SK-N-MC (cell line): ENCODE measurements around the gene CDKAL1.

Experiments
- EZH2 ChIP-seq: fragments of 200-600 bp; sonication (generic); IDR thresholded peaks from one replicate; pipeline ENCODE4 v1.6.1; 2017; ENCODE audit warnings: antibody characterized with exemption
- FOXP2 ChIP-seq: optimal IDR thresholded peaks from 2 replicates; pipeline ENCODE3; 2011; ENCODE audit warnings: mild to moderate bottlenecking, moderate library complexity; ENCODE audit not compliant: insufficient read depth; ENCODE audit errors: extremely low read length, control extremely low read depth

GRCh38 chr6:21167790-21168189 lies 633.5 kb downstream of the CDKAL1 start:
- TF ChIP-seq EZH2 (no peak), FOXP2 (no peak)
